Measurements from ENCODE around the gene DNAH17.
A peak's percentile ranks its signal among the peaks of the same experiment; 100 is the strongest.

DNAH17 gene

GRCh38 chr17:78408476-78409050, 168.6 kb downstream of the DNAH17 start:
- DNase-seq, result peak in 2 of 3 experiments; percentile 34 to 58

GRCh38 chr17:78407387-78408000, 169.7 kb downstream of the DNAH17 start:
- peak in 1 of 3 experiments; percentile 64 for DNase-seq

GRCh38 chr17:78406920-78407319, 170.3 kb downstream of the DNAH17 start:
- no peak for DNase-seq

- no peak for DNase-seq
These were observed 170.8 kb downstream of the DNAH17 start for GRCh38 chr17:78406396-78406795.

GRCh38 chr17:78403822-78404221, 173.4 kb downstream of the DNAH17 start:
- DNase-seq, result no peak

- DNase-seq, result no peak
These were observed 175.3 kb downstream of the DNAH17 start for GRCh38 chr17:78401891-78402290.

GRCh38 chr17:78401246-78401645, 175.9 kb downstream of the DNAH17 start:
- DNase-seq, result peak in 2 of 3 experiments; percentile 3 to 76

- DNase-seq, result no peak
These were observed 176.5 kb downstream of the DNAH17 start for GRCh38 chr17:78400581-78401240.

GRCh38 chr17:78399693-78400144, 177.5 kb downstream of the DNAH17 start:
- no peak for DNase-seq

GRCh38 chr17:78399028-78399692, 178.0 kb downstream of the DNAH17 start:
- DNase-seq, result no peak

GRCh38 chr17:78398390-78398789, 178.8 kb downstream of the DNAH17 start:
- no peak for DNase-seq

GRCh38 chr17:78397681-78398101, 179.5 kb downstream of the DNAH17 start:
- no peak for DNase-seq

- DNase-seq, result peak in 1 of 3 experiments; percentile 60
These were observed 180.5 kb downstream of the DNAH17 start for GRCh38 chr17:78396441-78397337.

- peak in 1 of 3 experiments; percentile 21 for DNase-seq
These were observed 182.0 kb downstream of the DNAH17 start for GRCh38 chr17:78395155-78395554.

GRCh38 chr17:78394209-78394608, 183.0 kb downstream of the DNAH17 start:
- peak; percentile 81 to 97 (median 95) for DNase-seq

- no peak for DNase-seq
These were observed 183.6 kb downstream of the DNAH17 start for GRCh38 chr17:78393575-78393974.

- DNase-seq, result no peak
These were observed 184.9 kb downstream of the DNAH17 start for GRCh38 chr17:78392295-78392694.

- DNase-seq, result no peak
These were observed 185.4 kb downstream of the DNAH17 start for GRCh38 chr17:78391843-78392242.

GRCh38 chr17:78391051-78391431, 186.2 kb downstream of the DNAH17 start:
- DNase-seq, result no peak

GRCh38 chr17:78390241-78391050, 186.8 kb downstream of the DNAH17 start:
- no peak for DNase-seq

Data from NCI-H1417 (cell line).